G401 (cell line): ENCODE results near the gene ERFL. TPM values are rescaled to one million over a fixed set of nuclear protein-coding genes. Genes with fewer than 3 reads are reported as not detected.

ENCODE experiments used
- DNase-seq: peaks from one replicate; pipeline ENCODE4 v3.0.0-alpha.2; 2015; ENCODE audit warnings: low spot score
- in situ Hi-C: cut with HindIII; loops from 2 replicates; pipeline ENCODE4 v1.10.0; 2016; ENCODE audit warnings: low sequenced_read_pairs, mixed read lengths
- total RNA-seq: library from RNA; depleted of rRNA; stranded (reverse); fragments of >200 nt; shearing (Covaris generic); gene quantifications from 2 replicates; pipeline ENCODE4 v1.2.3, GENCODE V29; 2014; rRNA removed

ERFL gene
- total RNA-seq, 1 experiment from 2014 or later: not detected

DNA sequence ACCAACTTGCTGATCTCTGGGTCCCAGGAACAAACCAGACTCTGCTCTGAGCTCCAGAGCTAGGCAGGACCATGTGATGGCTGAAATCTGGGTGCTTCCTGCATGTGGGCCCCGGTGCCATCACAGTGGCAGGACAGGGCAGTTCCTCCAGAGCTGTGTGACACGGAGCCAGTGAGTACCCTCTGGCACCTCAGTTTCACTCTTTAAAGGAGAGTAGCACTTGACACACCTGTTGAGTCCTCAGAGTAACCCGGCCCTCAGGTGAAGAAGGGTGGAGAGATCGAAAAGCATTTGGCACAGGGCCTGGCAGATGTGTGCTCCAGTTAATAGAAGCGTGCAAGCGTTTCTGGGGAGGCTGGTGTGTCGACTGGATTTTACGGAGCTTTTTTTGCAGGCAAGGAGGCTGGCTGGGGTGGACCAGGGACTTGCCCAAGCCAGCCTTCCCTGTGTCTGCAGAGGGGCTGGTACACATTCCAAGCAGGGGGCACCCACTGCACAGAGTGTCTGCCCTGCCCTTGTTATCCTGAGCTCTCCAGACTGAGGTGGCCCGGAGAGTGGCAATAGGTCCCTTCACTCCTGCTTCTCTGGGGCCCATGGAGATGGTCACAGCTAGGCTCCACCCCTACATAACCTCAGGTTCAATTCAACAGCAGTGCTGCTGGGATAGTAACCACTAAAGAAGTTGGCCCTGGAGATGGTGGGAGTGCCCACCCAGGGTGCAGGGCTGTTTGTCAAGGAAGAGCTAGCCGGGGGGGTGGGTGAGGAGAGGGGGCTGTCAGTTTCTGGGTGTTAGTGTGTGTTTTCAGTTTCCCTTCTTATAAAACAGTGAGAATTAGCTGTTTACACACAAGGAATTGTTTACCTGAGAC lies 59.9 kb downstream of the ERFL start:
- DNase-seq: no peak
- in situ Hi-C loops: no loop called here

- in situ Hi-C loops: no loop called here
- no peak for DNase-seq
Measured at GRCh38 chr19:41866284-41866683, 62.0 kb downstream of the ERFL start.

- no peak for DNase-seq
- in situ Hi-C loops: no loop called here
Measured at GRCh38 chr19:41864374-41864773, 63.9 kb downstream of the ERFL start.

DNA sequence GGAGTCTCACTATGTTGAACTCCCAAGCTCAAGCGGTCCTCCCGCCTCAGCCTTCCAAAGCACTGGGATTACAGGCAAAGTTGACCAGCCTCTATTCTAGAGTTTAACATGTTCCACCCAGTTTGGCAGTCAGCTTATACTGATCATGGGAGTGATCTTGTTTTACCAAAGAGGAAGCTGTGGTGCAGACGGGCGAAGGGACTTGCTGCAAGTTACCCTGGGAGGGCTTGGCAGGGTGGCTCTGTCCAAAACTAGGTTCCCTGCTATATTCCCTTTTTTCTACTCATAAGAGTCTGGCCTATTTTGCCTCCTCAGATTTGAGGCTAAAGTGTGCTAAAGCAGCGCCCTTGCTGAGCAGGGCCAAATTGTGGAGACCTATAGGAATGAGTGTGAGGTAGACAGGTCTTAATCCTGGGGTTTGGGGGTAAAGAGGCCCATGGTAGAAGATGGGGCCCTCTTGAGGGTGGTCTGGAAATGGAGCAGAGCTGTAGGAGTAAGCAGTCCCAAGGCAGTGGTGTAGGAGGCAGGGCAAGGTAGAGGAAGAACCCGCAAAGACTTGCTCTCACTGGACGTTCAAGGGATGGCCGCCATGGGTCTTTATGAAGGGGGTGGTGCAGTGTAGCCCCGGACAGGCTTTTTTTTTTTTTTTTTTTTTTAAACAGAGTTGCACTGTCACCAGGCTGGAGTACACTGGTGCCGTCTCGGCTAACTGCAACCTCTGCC lies 64.9 kb downstream of the ERFL start:
- in situ Hi-C loops: no loop called here
- no peak for DNase-seq

DNA sequence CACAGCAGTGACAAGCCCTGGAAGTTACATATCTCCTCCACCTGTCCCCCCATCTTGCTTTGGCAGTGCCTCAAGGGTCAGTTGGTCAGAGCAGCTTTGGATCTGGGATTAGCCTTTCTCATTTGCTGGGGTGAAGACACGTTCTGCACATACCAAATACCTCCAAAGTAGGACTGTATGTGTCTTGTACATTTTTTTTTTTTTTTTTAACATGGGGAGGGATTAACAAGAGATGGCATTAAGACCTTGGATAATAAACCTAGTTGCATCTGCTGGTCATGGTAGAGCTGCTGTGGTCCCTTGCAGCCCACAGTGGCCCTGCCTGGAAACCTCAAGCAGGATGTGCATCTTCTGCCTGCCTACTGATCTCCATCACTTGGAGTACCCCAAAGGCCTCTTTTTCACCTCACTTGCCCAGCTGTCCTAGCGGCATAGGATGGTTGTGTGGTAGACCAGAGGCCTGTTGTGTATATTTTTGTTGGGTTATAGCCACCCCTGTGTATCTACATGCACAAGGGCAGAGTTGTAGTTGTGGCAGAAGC lies 65.7 kb downstream of the ERFL start:
- in situ Hi-C loops: no loop called here
- no peak for DNase-seq

DNA sequence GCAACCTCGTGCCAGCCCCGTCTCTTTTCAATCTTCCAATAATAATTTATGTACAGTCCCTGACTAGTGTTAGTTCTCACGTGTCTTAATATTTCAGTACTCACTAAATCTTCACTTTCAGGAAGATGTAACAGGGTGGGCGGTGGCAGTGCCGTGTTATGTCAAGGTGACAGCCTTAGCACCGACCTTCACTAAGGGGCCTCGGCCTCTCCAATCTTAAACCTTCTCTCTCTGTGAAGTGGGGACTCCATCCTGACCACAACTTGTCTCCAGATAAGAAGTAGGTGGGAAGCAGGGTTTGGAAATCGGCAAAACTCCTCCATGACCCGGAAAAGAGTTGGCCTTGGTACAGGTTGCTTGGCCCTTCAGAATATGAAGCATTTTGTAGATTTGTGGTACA lies 66.4 kb downstream of the ERFL start:
- in situ Hi-C loops: no loop called here
- DNase-seq: no peak

- in situ Hi-C loops: no loop called here
- DNase-seq: no peak
Measured at GRCh38 chr19:41861116-41861768, 67.0 kb downstream of the ERFL start.

- no peak for DNase-seq
Measured at GRCh38 chr19:41860419-41861115, 67.7 kb downstream of the ERFL start.

DNA sequence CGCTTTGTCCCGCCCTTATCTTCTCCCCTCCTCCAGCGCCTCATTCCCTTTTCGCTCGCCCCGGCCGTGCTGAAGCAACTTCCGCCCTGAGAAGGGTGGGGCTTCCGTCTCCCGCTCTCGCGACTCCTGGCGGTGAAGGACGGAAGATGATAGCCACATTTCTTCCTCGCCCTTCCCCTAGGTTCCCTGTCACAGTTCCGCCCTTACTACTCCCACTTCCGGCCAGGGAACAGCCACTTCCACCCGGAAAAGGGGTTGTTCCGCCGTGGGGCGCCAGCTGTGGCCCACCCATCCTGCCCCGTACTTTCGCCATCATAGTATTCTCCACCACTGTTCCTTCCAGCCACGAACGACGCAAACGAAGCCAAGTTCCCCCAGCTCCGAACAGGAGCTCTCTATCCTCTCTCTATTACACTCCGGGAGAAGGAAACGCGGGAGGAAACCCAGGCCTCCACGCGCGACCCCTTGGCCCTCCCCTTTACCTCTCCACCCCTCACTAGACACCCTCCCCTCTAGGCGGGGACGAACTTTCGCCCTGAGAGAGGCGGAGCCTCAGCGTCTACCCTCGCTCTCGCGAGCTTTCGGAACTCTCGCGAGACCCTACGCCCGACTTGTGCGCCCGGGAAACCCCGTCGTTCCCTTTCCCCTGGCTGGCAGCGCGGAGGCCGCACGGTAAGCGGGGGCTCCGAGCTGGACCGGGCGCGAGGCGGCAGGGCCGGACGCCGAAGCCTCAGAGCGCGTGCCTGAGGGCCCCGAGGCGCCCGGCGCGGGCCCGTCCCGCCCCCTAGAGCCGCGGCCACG lies 68.4 kb downstream of the ERFL start, which contains the start of gene RPS19:
Gene RPS19 (plus strand): TSS at position 638 of the 801 bp plus-strand sequence. CDS start 520 bp downstream, outside the sequence.
- in situ Hi-C loops: no loop called here
- peak; percentile 100 for DNase-seq

More at GRCh38 chr19:41860419-41861115, 67.7 kb downstream of the ERFL start:
- in situ Hi-C loops: no loop called here

- in situ Hi-C loops: no loop called here
- no peak for DNase-seq
Measured at GRCh38 chr19:41859213-41859617, 69.0 kb downstream of the ERFL start.

Other genes with a start within 250 kb of the ERFL start
- not detected in 2 replicates for gene CEACAM7, start 240.2 kb downstream of the ERFL start, total RNA-seq
- not detected in 2 replicates for gene CEACAM5, start 219.8 kb downstream of the ERFL start, total RNA-seq
- gene CEACAM6, start 172.9 kb downstream of the ERFL start, total RNA-seq: not detected in 2 replicates
- gene CEACAM3, start 131.9 kb downstream of the ERFL start, total RNA-seq: not detected in 2 replicates
- gene LYPD4, start 83.8 kb downstream of the ERFL start, total RNA-seq: not detected in 2 replicates
- not detected in 2 replicates for gene DMRTC2, start 83.4 kb downstream of the ERFL start, total RNA-seq
- gene RPS19, start 68.2 kb downstream of the ERFL start, total RNA-seq: 3,257 and 3,896 TPM in 2 replicates
- 1.0 and 1.4 TPM in 2 replicates for gene CD79A, start 51.2 kb downstream of the ERFL start, total RNA-seq
- gene ARHGEF1, start 45.3 kb downstream of the ERFL start, total RNA-seq: 33.0 and 43.6 TPM in 2 replicates
- 198 and 315 TPM in 2 replicates for gene RABAC1, start 30.9 kb upstream of the ERFL start, total RNA-seq
- 1.2 and 2.7 TPM in 2 replicates for gene ATP1A3, start 65.8 kb upstream of the ERFL start, total RNA-seq
- gene GRIK5, start 141.8 kb upstream of the ERFL start, total RNA-seq: 0.49 and 1.1 TPM in 2 replicates
- gene ZNF574, start 147.7 kb upstream of the ERFL start, total RNA-seq: 22.4 and 22.7 TPM in 2 replicates
- not detected in 2 replicates for gene POU2F2, start 204.0 kb upstream of the ERFL start, total RNA-seq